Liver (tissue), 3 donors: ENCODE measurements around the gene NKX1-1.

Experiments used
- ATF3 ChIP-seq: IDR thresholded peaks from 2 replicates; pipeline ENCODE4 v1.6.1; 2016; ENCODE audit warnings: antibody characterized with exemption
- GABPA ChIP-seq, 2 donors: IDR thresholded peaks in 1 of 2; conservative IDR thresholded peaks in 1 of 2; 2 replicates each; pipeline ENCODE4 v1.6.1; 2016; ENCODE audit warnings: antibody characterized with exemption in 2 of 2, mild to moderate bottlenecking in 1 of 2, moderate library complexity in 1 of 2
- JUND ChIP-seq, 2 donors: IDR thresholded peaks; 2 replicates each; pipeline ENCODE4 v1.6.1; 2016; ENCODE audit warnings: antibody characterized with exemption in 2 of 2
- RAD21 ChIP-seq, 2 donors: IDR thresholded peaks; 2 replicates each; pipeline ENCODE4 v1.6.1; 2016; ENCODE audit warnings: antibody characterized with exemption in 2 of 2, mild to moderate bottlenecking in 2 of 2
- REST ChIP-seq: IDR thresholded peaks from 2 replicates; pipeline ENCODE4 v1.6.1; 2016; ENCODE audit warnings: antibody characterized with exemption, mild to moderate bottlenecking
- RXRA ChIP-seq, 2 donors: IDR thresholded peaks; 2 replicates each; pipeline ENCODE4 v1.6.1; 2017 to 2018; ENCODE audit warnings: antibody characterized with exemption in 2 of 2, mild to moderate bottlenecking in 1 of 2
- SP1 ChIP-seq: IDR thresholded peaks from 2 replicates; pipeline ENCODE4 v1.6.1; 2018; ENCODE audit warnings: antibody characterized with exemption, mild to moderate bottlenecking
- TAF1 ChIP-seq: conservative IDR thresholded peaks from 2 replicates; pipeline ENCODE4 v1.6.1; 2016; ENCODE audit warnings: antibody characterized with exemption, mild to moderate bottlenecking
- YY1 ChIP-seq: IDR thresholded peaks from 2 replicates; pipeline ENCODE4 v1.6.1; 2016; ENCODE audit warnings: antibody characterized with exemption, mild to moderate bottlenecking
- TF ChIP-seq, protein P1 (sequence below): fragments of 150-350 bp; IDR thresholded peaks from 2 replicates; pipeline ENCODE4 v1.5.1; 2017; ENCODE audit warnings: improper control_type of control experiment, low read depth, low read length; ENCODE audit not compliant: missing input control
- TF ChIP-seq, protein P2 (sequence below): IDR thresholded peaks from 2 replicates; pipeline ENCODE4 v1.6.1; 2016; ENCODE audit warnings: antibody characterized with exemption
- donor health status: healthy.
- donor health status: healthy.

- TF ChIP-seq RAD21 (IDR thresholded peaks at IDR 0.05) = no peak
- TF ChIP-seq, protein P1, sequence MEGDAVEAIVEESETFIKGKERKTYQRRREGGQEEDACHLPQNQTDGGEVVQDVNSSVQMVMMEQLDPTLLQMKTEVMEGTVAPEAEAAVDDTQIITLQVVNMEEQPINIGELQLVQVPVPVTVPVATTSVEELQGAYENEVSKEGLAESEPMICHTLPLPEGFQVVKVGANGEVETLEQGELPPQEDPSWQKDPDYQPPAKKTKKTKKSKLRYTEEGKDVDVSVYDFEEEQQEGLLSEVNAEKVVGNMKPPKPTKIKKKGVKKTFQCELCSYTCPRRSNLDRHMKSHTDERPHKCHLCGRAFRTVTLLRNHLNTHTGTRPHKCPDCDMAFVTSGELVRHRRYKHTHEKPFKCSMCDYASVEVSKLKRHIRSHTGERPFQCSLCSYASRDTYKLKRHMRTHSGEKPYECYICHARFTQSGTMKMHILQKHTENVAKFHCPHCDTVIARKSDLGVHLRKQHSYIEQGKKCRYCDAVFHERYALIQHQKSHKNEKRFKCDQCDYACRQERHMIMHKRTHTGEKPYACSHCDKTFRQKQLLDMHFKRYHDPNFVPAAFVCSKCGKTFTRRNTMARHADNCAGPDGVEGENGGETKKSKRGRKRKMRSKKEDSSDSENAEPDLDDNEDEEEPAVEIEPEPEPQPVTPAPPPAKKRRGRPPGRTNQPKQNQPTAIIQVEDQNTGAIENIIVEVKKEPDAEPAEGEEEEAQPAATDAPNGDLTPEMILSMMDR = no peak
- TF ChIP-seq, protein P2, sequence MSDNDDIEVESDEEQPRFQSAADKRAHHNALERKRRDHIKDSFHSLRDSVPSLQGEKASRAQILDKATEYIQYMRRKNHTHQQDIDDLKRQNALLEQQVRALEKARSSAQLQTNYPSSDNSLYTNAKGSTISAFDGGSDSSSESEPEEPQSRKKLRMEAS = no peak
- no peak for TF ChIP-seq REST
- no peak for TF ChIP-seq YY1
- TF ChIP-seq TAF1 = no peak
- no peak for TF ChIP-seq GABPA (IDR thresholded peaks at IDR 0.05 in 1 of 2, conservative IDR thresholded peaks at IDR 0.05 in 1 of 2)
- no peak for TF ChIP-seq ATF3
- TF ChIP-seq JUND (IDR thresholded peaks at IDR 0.05) = no peak
- no peak for TF ChIP-seq SP1
- TF ChIP-seq RXRA (IDR thresholded peaks at IDR 0.05) = no peak
Measured at GRCh38 chr4:1354136-1354982, 51.9 kb downstream of the NKX1-1 start.
